Fibroblast of skin of scalp (primary cell): ENCODE results near the gene BUD23.
"Not testable (repeated sequence)": the region's sequence is repeated elsewhere in the genome, so short reads cannot be mapped to it uniquely, and the experiment has no call there.

Experiments
- DNase-seq: peaks from one replicate; pipeline ENCODE4 v3.0.0-alpha.2; 2013

BUD23 gene

DNA sequence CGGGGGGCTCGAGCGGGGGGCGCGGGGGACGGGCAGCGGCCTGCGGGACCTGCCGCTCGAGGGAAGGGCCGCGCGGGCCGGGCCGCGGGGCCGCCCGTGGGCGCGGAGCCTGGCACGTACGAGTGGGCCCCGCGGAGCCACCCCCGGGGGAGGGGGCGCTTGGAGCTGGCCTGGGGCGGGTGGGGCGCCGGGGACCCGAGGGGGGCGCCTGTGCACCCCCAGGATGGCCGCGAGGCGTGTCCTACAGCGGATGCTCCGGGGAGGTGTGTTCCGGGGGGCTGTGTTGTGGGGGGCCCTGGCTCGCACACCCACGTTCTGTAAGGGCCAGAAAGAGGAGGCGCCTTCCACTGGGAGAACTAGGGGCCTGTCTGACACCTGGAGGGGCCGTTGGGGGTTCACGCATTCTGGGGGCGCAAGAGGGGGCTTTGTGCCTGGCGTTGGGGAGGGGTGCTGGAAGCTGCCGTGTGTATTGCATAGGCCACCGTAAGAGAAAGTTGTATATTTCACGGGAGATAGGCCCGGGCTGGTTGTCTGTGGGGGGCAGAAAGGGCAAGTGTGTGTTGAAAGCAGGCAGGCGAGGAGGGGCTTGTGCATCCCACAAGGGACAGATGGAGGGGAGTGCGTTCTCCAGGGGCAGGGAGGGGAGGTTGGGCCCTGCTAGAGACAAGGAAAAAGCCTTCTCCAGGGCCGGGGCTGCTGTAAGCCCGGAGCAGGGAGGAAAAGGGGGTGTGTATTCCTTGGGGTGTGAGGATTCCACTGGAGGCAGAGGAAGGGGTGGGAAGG is 15.1 kb upstream of the BUD23 start:
- DNase-seq, result peak; percentile 17

DNA sequence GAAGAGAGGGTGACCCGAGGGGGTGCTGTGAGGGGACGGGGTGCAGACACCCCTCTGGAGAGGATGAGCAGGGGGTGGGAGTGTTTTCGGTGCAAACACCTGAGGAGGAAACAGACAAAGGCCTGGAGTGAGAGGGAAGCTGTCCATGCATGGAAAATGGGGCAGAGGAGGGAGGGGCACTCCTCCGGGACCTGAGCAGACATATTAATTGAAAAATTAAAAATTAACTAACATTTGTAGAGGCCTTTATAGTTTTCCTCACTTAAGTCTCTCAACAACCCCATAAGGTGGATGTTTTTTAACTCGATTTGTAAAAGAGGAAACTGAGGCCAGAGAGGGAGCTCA is 14.5 kb upstream of the BUD23 start:
- DNase-seq, result no peak

DNA sequence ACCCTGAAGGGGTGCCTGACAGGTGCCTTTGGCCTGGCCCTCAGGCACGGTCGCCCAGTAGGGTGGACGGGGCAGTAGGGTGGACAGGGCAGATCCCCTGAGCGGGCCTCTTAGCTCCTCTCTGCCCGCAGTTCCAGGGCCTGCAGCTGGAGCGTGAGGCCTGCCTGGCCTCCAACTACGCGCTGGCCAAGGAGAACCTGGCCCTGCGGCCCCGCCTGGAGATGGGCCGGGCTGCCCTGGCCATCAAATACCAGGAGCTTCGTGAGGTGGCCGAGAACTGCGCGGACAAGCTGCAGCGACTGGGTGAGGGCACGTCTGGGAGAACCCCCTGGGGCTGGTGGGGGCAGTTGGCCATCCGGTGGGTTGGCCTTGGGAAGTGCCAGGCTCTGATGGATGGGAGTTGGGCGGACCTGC is 14.1 kb upstream of the BUD23 start:
- DNase-seq, result no peak

DNA sequence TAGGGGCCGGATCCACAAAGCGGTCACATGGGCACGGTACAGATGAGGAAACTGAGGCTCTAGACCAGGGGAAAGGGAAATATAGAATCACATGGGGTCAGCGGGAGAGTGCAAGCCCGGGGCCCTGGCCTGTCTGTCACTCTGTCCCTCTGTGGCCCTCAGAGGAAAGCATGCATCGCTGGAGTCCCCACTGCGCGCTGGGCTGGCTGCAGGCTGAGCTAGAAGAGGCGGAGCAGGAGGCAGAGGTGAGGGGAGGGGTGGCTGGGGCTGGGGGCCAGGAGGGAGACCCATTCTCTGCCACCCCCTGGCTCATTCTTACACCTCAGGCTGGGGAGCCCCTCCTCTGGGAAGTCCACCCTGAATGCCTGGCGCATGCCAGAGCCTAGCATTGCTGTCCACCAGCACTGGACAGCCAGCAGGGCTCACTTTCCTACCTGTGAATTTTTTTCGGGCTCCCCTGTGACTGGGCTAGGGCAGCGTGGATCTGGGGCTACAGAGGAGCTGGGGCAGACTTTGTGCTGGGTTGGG is 13.5 kb upstream of the BUD23 start:
- no peak for DNase-seq

DNA sequence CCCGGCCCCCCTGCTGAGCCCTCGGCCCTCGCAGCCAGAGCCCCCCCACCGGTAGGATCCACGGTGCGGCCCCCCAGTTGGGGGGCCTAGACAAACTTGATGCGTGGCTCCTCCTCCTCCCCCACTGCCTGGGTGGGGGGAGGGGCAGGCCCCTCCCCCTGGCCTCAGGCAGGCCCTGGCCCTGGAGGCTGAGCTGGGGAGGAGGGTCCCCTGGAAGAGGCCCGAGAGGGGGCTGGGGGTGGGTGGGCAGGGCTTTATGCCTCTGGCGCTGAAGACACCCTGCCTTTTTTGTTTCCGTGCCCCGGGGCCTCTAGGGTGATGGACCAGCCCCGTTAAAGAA is 12.1 kb upstream of the BUD23 start:
- DNase-seq, result no peak

DNA sequence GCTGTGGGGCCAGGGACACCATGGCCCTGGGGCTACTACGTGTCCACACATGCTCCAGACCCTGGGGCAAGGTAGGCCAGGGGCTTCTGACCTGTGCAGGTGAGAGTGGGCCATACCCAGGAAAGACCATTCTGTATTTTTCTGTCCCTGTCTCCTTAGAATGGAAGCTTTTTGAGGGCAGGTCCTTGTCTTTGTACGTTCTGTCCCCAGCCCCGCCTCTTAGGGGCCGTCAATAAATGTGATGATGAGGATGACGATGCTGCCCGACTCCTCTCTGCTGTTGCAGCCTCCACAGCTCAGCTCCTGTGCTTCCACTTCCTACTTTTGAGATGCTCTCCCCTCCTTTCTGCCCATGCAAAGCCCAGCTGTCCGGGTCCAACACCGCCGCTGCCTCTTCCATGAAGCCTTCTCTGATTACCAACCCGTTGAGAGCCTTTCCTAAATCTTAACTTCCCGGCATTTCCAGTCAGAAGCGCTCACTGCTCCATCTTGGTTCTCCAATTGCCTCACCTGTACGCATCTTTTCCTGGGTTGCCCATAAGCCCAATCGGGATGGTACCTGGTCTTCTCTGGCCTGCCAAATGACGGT is 11.4 kb upstream of the BUD23 start:
- no peak for DNase-seq

DNA sequence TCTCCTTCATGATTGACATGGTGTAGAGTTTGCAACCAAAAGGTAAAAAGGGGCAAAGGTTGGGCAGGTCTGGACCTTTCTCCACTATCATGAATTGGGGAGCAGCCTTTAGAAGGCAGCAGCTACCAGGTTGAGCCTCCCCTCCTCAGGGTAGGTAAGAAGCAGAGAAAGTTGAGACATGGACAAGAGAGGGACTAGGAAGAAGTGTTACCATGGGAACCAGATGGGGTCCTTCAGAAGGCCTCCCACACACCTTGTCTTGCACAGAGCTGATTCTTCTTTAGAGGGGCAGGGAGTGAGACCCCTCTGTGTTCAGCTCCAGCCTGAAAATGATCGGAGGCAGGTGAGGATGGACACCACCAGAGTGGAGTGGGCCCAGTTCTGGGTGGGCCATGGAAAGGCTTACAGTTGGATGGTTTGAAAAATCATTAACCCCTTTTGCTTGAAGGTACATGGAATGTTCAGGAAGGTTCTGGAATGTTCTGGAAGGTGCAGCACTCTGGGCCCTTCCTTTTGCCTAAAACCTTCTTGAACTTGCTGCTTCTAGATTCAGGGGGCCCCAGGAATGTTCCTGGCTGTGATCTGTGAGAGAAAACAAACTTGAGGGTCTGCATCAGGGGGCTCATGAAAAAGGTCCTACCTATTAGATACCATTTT is 8.8 kb upstream of the BUD23 start:
- DNase-seq, result no peak

DNA sequence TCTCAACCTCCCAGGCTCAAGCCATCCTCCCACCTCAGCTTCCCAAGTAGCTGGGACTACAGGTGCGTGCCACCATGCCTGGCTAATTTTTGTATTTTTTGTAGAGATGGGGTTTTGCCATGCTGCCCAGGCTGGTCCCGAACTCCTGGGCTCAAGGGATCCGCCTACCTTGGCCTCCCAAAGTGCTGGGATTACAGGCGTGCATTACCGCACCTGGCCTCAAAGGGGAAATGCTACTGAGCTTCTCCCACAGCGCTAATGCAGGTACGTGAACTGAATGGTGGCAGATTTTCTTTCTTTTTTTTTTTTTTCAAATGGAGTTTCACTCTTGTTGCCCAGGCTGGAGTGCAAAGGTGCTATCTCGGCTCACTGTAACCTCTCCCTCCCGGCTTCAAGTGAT is 7.3 kb upstream of the BUD23 start:
- DNase-seq, result not testable (repeated sequence)

DNA sequence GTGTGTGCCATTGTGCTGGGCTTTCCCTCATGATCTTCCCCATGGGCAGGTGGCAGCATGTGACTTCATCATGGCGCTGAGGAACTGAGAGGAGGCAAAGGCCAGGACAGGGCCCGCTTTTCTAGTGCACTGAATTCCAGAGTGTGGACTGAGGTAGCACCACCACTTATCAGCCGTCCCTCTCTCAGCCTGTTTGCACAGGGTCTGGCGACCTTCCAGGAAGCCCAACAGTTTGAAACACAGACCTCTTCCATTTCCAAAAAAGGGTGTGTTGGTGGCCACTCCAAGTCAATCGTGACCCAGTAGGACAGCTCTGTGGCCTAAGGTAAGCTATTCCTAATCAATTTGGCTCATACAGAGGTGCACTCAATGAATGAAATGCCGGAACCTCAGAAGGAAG is 4.5 kb upstream of the BUD23 start:
- DNase-seq, result no peak

DNA sequence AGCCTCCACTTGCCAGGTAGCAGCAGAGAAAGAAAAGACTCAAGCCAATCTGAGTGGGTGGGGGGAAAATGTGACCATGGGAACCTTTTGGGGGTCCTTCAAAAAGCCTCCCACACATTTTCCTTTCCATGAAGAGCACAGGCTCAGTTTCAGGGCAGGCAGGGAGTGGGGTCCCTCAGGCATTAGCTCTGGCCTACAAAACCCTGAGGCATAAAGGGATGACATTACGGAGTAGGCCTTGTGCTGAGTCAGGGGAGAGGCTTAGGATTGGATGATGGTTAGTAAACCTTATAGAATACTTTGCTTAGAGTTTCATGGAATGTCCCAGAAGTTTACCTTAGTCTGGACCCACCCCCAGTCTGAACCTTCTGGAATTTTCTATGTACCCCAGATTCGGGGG is 3.7 kb upstream of the BUD23 start:
- DNase-seq, result no peak

DNA sequence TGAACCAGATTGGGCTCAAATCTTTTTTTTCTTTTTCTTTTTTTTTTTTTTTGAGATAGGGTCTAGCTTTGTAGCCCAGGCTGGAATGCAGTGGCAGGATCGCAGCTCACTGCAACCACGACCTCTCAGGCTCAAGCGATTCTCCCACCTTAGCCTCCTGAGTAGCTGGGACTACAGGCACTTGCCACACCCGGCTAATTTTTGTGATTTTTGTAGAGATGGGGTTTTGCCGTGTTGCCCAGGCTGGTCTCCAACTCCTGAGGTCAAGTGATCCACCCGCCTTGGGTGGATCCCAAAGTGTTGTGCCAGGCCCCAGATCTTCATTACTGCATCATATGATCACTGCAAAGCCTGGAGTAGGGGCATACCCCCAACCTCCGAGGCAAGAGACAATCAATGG is 2.9 kb upstream of the BUD23 start:
- no peak for DNase-seq

DNA sequence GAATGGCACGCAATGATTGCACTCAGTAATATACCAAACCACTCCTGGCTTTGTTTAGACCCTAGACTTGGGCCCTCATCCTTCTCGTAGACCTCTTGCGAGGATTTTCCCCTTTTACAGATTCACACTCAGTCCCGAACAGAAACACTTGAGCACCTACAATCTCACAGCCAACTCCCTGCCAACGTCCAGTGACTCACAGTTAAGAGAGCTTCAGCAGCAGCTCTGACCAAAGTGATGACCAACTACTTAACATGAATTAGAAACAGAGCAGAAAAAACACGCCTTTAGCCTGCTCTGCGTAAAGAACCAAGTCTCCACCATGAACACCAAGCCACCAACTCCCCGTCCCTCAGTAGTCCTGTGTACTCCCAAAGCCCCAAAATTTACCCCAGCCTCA is 2.4 kb upstream of the BUD23 start:
- DNase-seq, result no peak

DNA sequence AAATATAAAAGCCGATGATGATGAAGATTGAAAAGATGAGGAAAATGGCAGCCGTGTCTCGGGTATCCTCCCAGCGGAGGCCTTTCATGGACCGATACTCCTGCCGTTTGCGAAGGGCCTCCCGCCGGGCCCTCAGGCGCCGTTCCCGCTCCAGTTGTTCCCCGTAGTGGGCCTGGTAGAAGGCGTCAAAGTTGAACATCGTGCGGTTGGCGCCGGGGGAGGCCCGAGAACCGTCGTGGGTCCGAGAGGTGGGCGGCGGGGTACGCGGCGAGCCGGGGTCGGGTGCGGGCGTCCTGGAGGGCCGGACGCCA is 697 bp upstream of the BUD23 start:
- DNase-seq, result no peak

DNA sequence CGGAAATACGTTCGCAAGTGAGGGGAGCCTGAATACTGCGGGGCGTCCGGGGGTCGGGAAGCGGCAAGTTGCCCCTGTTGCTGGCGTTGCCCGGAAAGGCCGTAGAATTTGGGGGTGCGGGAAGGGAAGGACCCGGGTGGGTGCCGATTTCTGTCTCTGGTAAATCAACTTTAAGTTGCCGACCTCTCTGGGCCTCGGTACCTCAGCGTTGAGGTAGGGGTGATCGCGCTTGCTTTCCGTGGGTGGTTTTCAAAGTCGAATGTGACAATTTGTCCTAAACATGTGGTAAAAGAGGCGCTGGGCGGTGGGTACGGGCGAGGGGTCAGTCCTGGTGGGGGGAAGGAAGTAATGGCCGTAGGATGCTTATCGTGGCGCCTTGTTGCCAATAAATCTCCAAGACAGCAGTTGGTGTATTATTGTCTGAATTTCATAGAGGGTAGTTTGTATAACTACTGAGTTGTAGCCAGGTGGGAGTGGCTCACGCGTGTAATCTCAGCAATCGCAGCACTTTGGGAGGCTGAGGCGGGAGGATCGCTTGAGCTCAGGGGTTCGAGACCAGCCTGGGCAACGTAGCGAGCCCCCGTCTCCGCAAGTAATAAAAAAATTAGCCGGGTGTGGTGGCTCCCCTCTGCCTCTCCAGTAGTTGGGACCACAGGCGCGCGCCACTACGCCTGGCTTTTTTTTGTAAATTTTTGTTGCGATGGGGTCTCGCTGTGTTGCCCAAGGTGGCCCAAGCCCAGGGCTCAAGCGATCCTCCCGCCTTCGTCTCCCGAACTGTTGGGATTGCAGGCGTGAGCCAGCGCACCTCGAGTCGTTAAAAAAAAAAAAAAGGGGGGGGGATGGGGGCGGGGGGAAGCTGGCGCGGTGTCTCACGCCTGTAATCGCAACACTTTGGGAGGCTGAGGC is 644 bp downstream of the BUD23 start:
- DNase-seq, result no peak

DNA sequence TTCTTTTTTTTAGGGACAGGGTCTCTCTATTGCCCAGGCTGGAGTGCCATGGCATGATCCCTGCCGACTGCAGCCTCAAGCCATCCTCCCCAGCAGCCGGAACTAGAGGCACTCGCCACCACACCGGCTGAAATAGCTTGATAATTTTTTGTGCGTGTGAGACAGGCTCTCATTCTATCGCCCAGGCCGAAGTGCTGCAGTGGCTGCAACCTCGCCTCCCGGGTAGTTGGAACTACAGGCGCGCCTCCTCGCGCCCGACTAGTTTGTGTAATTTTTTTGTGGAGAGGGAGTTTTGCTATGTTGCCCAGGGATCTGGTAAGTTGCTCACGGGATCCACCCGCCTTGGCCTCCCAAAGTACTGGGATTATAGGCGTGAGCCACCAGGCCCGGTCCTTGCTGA is 1.9 kb downstream of the BUD23 start:
- no peak for DNase-seq

DNA sequence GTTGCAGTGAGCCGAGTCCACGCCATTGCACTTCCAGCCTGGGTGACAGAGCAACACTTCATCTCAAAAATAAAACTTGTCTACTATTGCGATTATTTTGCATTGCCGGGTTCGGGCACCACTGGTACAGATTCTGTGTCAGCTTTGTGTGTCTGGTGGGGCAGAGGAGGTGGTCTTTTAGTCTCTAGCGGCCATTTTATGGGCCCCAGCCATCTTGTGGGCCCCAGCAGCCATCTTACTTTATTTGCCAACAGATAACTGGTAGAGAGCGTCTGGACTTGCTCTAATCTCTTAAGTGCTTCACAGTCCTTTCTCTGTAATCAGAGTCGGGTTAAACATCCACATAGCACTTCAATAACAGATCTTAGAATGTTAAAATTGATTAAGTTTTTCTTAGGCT is 4.9 kb downstream of the BUD23 start:
- no peak for DNase-seq

DNA sequence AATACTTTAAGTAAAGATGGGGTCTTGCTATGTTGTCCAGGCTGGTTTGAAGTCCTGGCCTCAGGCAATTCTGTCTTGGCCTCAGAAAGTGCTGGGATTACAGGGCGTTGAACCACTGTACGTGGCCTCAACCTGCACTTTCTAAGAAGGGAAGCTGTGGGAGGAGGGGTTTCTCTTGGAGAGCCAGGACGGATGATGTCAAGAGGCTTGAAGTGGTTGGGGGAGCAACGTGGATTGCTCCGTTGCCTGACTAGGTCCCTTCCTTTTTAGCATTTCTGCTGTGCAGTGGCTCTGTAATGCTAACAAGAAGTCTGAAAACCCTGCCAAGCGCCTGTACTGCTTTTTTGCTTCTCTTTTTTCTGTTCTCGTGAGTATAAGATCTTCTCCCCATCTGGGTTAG is 7.2 kb downstream of the BUD23 start:
- no peak for DNase-seq

DNA sequence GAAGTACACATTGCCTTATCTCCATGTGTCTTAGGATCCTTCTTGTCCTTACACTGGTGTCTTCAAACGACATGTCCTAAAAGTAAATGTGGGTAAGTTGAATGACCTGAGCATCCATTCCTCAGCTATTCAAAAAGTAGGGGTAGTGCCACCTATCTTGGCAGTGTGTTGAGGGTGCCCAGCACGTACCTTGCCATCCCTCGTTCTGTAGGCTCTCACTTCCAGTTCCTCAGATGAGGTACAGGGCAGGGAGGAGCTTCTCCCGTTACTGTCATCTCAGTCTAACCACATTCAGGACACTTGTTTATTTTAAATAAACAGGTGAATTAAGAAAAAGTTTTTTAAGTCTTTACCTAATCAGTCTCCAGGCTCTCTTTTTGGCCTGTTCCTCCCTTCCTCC is 13.0 kb downstream of the BUD23 start:
- DNase-seq, result no peak

DNA sequence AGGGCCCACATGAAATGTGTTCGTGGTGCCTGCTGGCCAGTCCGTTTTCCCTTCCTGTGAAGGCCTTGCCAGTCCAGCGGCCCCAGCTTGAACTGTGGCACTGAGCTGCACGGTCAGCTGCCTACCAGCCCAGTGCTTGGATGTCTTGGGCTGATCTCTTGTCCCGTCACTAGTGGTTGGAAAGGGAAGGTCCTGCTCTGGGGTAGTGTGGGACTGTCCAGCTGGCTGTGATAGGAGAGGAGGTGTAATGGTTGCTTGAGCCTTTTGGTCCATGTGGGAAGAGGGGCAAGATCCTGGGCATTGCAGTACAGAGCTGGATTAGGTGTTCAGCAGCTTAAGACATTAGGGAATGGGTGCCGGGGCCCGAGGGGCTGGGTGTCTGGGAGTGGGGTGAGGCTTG is 15.0 kb downstream of the BUD23 start:
- DNase-seq, result no peak

DNA sequence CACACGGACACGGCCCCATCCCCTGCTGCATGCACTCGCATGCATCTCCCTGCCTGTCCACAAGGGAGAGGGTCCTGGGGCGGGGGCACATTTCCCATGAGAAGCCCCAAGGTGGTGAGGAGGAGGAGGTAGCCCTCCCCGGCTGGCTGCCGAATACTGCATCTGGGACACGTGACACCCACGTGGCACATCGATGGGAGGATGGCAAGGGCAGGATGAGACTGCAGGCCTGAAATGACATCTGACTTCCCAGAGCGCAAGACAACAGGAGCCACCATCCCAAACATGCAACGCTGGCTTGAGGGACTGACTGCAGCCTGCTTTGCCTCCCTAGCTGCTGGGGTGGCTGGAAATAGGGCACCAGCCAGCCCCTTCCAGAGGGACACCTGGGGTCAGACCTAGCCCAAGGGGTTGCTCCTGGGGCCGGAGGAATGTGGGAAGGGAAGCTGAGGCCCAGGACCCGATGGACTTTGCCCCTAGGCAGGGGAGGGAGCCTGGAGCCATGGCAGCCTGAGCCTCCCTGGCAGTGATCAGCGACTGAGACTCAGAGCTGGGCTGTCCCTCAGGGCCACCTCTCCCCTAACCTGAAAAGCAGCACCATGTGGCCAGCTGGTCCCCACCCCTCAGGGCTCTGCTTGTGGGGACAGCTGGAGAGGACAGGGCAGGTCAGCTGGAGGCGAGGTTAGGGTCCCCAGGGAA is 16.1 kb downstream of the BUD23 start:
- no peak for DNase-seq

DNA sequence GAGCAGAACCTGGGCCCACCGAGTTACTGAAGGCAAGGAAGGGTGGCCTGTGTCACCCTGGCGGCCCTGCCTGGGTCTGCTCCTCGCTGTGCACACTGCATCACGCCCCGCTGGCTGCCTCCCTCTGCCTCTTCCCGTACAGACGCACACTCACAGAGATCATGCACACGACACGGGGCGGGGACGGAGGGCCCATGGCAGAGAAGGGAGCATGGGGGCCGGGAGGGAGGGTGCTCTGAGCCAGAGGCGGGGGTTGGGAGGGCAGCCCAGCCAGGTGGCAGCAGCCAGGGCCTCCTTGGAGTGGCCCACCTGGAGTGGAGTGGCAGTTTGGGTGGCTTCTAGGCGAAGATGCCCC is 16.6 kb downstream of the BUD23 start:
- DNase-seq, result no peak

DNA sequence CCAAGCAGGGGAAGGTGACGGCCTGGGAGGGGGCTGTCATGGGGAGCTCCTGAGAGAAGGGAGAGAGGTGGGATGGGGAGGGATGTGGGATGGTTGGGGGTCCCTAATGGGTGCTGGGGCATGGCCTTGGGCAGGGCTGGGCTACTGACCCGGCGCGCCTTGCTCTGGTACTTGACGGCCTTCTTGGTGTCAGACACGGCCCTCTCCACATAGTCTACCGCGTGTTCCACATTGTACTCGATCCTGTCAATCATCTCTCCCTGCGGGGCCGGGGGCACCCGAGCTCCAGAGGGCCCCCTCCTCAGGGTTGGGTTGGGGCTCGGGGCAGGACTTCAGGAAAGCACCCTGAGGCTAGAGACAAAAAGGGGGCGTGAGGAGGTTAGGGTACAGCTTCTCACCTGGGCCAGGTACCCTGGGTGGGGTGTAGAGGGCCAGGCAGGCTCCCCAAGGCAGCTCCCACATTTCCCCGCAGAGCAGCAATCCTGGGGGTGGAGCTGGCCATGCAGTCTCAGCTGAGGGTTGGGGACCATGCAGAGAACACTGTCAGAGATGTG is 17.3 kb downstream of the BUD23 start:
- DNase-seq, result no peak
